ENCODE measurements around the gene CHL1.

The CHL1 gene

DNA sequence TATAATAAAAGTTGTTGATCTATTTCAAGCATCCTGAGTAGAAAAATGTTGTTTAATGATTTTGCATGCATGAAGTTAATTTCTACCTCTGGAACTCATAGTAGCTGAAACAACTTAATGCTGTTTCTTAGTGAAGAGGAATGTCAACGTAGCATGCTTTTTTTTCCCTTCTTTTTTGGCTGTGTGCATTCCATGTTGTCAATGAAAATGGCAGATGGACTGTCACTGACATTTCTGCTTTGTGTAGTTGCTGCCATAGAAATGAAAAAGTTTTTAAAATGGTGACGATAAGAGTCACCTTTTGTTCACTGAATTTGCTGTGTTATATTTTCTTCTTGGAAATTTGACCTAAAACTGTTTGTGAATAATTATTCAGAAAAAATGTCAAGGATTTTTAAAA, 116.3 kb downstream of the CHL1 start:
- TF ChIP-seq GATA2 (IDR thresholded peaks at IDR 0.05; ENCODE audit: low read depth, low read length) = no peak
- no peak for TF ChIP-seq GATA3 (IDR thresholded peaks at IDR 0.05; ENCODE audit: low read depth, low read length)

- TF ChIP-seq GATA2 (IDR thresholded peaks at IDR 0.05; ENCODE audit: low read depth, low read length) = no peak
- TF ChIP-seq GATA3 (IDR thresholded peaks at IDR 0.05; ENCODE audit: low read depth, low read length) = no peak
Observed at GRCh38 chr3:317012-317411, 120.4 kb downstream of the CHL1 start.

- TF ChIP-seq GATA2 (IDR thresholded peaks at IDR 0.05; ENCODE audit: low read depth, low read length) (no peak), GATA3 (IDR thresholded peaks at IDR 0.05; ENCODE audit: low read depth, low read length) (no peak)
Observed at GRCh38 chr3:318903-319302, 122.3 kb downstream of the CHL1 start.

DNA sequence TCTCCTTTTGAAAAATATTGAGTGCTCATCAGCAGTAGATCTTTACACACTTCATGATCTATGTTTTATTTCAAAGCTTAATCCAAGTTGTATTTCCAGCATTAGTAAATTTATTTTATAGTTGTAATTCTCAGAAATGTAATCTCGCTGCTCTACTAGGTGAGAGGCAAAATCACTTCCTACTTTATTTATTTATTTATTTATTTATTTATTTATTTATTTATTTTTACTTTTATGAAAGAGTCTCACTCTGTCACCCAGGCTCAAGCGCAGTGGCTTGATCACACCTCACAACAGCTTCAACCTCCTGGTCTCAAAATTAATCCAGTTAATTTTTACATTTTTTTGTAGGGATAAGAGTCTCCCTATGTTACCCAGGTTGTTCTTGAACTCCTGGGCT, 127.9 kb downstream of the CHL1 start:
- TF ChIP-seq GATA3 (IDR thresholded peaks at IDR 0.05; ENCODE audit: low read depth, low read length) (no peak), GATA2 (IDR thresholded peaks at IDR 0.05; ENCODE audit: low read depth, low read length) (no peak)

DNA sequence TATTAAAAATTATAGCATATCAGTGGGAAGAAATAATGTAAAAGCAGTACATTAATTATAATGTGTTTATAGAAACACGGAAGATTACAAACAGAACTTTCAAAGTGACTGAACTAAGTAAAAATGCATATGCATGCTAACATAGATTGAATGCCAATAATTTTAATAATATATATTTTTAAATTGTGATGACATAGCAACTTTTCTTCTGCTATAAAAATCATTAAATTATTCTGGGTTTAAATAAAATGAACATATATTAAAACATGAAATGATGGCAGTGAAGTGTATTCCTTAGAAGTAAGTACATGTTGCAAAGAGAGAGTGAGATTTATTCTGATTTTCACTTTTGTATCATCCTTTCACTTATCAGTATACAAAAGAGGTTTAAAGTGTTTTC, 128.9 kb downstream of the CHL1 start:
- TF ChIP-seq GATA2 (IDR thresholded peaks at IDR 0.05; ENCODE audit: low read depth, low read length) (no peak), GATA3 (IDR thresholded peaks at IDR 0.05; ENCODE audit: low read depth, low read length) (no peak)

- no peak for TF ChIP-seq GATA2 (IDR thresholded peaks at IDR 0.05; ENCODE audit: low read depth, low read length)
- no peak for TF ChIP-seq GATA3 (IDR thresholded peaks at IDR 0.05; ENCODE audit: low read depth, low read length)
Observed at GRCh38 chr3:330494-331115, 134.0 kb downstream of the CHL1 start.

- no peak for TF ChIP-seq GATA3 (IDR thresholded peaks at IDR 0.05; ENCODE audit: low read depth, low read length)
- TF ChIP-seq GATA2 (IDR thresholded peaks at IDR 0.05; ENCODE audit: low read depth, low read length) = no peak
Observed at GRCh38 chr3:331881-332280, 135.3 kb downstream of the CHL1 start.

DNA sequence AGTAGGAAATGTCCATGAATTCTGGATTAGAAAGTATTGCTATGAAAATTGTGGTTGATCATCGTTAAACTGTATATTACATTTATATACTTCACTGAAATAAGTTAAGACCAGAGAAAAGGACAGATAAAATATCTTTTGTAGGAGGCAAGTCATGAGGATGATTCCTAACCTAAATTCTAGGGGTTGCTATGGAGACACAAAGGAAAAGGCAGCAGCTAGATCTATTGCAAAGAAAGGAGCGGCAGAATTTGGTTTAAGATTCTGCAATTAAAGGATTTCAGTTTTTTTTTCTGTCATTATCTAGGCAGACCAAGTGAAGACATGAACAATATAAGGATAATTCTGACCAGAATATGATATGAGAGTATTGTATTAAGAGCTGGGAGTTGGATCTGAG, 136.1 kb downstream of the CHL1 start:
- TF ChIP-seq GATA2 (IDR thresholded peaks at IDR 0.05; ENCODE audit: low read depth, low read length) (no peak), GATA3 (IDR thresholded peaks at IDR 0.05; ENCODE audit: low read depth, low read length) (no peak)

- TF ChIP-seq GATA3 (IDR thresholded peaks at IDR 0.05; ENCODE audit: low read depth, low read length) = no peak
- no peak for TF ChIP-seq GATA2 (IDR thresholded peaks at IDR 0.05; ENCODE audit: low read depth, low read length)
Observed at GRCh38 chr3:335240-335639, 138.7 kb downstream of the CHL1 start.

- TF ChIP-seq GATA3 (IDR thresholded peaks at IDR 0.05; ENCODE audit: low read depth, low read length) = no peak
- no peak for TF ChIP-seq GATA2 (IDR thresholded peaks at IDR 0.05; ENCODE audit: low read depth, low read length)
Observed at GRCh38 chr3:339351-339750, 142.8 kb downstream of the CHL1 start.

DNA sequence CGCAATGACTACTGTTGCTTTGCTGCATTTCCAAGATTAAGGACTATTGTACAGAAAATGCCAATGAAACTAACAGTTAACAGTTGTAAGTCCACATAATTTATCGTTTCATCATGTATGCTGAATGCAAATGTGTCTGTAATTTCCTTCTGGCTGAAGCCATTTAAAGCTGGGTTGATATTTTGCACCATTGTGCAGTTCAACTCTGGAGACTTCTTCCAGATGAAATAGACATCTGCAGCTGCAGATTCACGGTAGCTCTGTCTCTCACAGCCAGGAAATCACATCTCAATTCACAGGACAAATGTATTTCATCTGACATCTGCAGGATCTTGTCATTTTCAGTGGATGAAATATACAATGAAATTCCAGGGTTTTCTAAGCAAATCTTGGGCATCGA, 145.4 kb downstream of the CHL1 start:
- TF ChIP-seq GATA3 (IDR thresholded peaks at IDR 0.05; ENCODE audit: low read depth, low read length) (no peak), GATA2 (IDR thresholded peaks at IDR 0.05; ENCODE audit: low read depth, low read length) (no peak)

- no peak for TF ChIP-seq GATA2 (IDR thresholded peaks at IDR 0.05; ENCODE audit: low read depth, low read length)
- TF ChIP-seq GATA3 (IDR thresholded peaks at IDR 0.05; ENCODE audit: low read depth, low read length) = no peak
Observed at GRCh38 chr3:346186-346585, 149.6 kb downstream of the CHL1 start.

DNA sequence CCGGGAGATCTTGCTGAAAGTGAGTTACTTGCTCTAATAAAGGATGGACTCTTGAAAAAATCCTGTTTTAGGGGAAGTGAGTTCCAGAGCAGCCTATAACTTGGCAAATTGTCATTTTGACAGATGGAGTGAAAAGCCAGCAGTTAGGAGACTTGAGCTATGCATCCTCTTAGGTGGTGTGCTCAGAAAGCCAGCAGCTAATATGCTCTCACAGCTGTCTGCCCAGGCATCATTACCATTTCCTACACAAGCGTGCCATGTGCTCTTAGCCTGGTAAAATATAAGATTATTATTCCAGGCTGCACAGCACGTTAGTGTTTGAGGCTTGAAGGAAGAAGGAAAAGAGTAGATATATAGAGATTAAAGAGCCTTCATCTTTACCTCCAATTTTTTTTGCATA, 151.0 kb downstream of the CHL1 start:
- no peak for TF ChIP-seq GATA2 (IDR thresholded peaks at IDR 0.05; ENCODE audit: low read depth, low read length)
- no peak for TF ChIP-seq GATA3 (IDR thresholded peaks at IDR 0.05; ENCODE audit: low read depth, low read length)

DNA sequence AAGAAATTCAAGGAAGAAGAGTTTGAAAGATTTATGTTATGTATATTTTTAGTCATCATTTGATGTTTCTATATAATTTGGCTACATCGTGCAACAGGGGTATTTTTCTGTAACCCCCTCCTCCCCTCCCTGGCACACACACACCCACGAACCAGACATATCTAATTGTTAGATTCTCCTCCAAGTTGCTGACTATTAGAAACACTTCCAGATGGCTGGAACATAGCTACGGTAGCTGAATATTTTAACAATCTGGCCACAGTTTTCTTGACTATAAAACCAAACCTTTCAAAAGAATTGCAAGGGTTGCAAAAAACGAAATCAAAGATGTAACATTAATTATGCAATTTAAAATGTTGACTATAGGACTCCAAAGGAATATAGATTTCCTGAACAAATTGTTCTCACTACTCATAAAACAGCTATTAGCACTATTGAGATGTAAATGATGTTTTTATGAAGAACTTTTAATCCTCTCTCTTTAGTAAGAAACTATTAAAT, 154.4 kb downstream of the CHL1 start:
- no peak for TF ChIP-seq GATA2 (IDR thresholded peaks at IDR 0.05; ENCODE audit: low read depth, low read length)
- TF ChIP-seq GATA3 (IDR thresholded peaks at IDR 0.05; ENCODE audit: low read depth, low read length) = no peak

DNA sequence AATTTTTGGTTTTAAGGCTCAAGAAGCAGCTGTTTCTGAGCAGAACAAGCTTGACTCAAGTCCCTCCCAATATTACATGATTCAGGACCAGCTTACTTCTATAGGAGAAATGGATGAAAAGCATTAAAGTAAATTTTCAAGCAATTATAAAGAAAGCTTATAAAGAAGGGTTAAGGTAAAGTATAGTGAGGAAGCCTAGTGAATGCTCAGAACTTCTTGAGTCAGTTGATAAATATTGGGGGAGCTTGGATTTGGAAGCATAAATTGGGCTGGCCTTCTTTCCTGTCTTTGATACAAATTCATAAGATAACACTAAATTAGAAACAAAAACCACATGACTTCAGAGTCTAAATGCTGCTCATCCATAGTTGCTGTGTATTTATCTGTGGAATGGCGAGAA, 156.0 kb downstream of the CHL1 start:
- TF ChIP-seq GATA2 (IDR thresholded peaks at IDR 0.05; ENCODE audit: low read depth, low read length) = no peak
- TF ChIP-seq GATA3 (IDR thresholded peaks at IDR 0.05; ENCODE audit: low read depth, low read length) = no peak
